DOHH2 (cell line): ENCODE data around the gene WDR27.

Experiments used
- H3F3A ChIP-seq: fragments of 200-600 bp; sonication (generic), shearing (Covaris generic); 2 replicates; pipeline ENCODE4 v1.6.0; 2016; ENCODE audit warnings: antibody characterized with exemption, mild to moderate bottlenecking; ENCODE audit not compliant: control insufficient read depth, insufficient read depth
- H3K27ac ChIP-seq: fragments of 200-600 bp; sonication (generic); 2 replicates; pipeline ENCODE4 v1.5.1; 2014; ENCODE audit warnings: low read depth, mild to moderate bottlenecking, low read length, moderate library complexity
- H3K27me3 ChIP-seq: fragments of 200-600 bp; sonication (generic); 2 replicates; pipeline ENCODE4 v1.6.1; 2014; ENCODE audit warnings: mild to moderate bottlenecking, low read length, mixed read lengths; ENCODE audit not compliant: control insufficient read depth
- H3K36me3 ChIP-seq: fragments of 200-600 bp; sonication (generic); 2 replicates; pipeline ENCODE4 v1.6.1; 2014; ENCODE audit warnings: mild to moderate bottlenecking, low read length, moderate library complexity, mixed read lengths; ENCODE audit not compliant: control insufficient read depth
- H3K4me1 ChIP-seq: fragments of 200-600 bp; sonication (generic); 2 replicates; pipeline ENCODE4 v1.6.1; 2014; ENCODE audit warnings: mild to moderate bottlenecking, low read length, mixed read lengths; ENCODE audit not compliant: control insufficient read depth
- H3K4me2 ChIP-seq: fragments of 200-600 bp; sonication (generic); 2 replicates; pipeline ENCODE4 v1.6.0; 2014; ENCODE audit warnings: mild to moderate bottlenecking, low read length, moderate library complexity
- H3K4me3 ChIP-seq: fragments of 200-600 bp; sonication (generic); 2 replicates; pipeline ENCODE4 v1.5.1; 2014; ENCODE audit warnings: mild to moderate bottlenecking, low read length, mixed read lengths
- H3K79me2 ChIP-seq: fragments of 200-600 bp; sonication (generic); 2 replicates; pipeline ENCODE4 v1.6.1; 2014; ENCODE audit warnings: mild to moderate bottlenecking, low read length, mixed read lengths; ENCODE audit not compliant: control insufficient read depth
- H3K9me2 ChIP-seq: fragments of 200-600 bp; sonication (generic); replicated peaks from 2 replicates; pipeline ENCODE4 v1.6.1; 2014; ENCODE audit warnings: mild to moderate bottlenecking, low read length, mixed read lengths; ENCODE audit not compliant: control insufficient read depth
- H3K9me3 ChIP-seq: fragments of 200-600 bp; sonication (generic); 2 replicates; pipeline ENCODE4 v1.6.1; 2014; ENCODE audit warnings: antibody characterized with exemption, low read length, mixed read lengths; ENCODE audit not compliant: control insufficient read depth, insufficient read depth
- H4K20me1 ChIP-seq: fragments of 200-600 bp; sonication (generic); 2 replicates; pipeline ENCODE4 v1.6.0; 2014; ENCODE audit warnings: low read depth, mild to moderate bottlenecking, antibody characterized with exemption, low read length, moderate library complexity; ENCODE audit not compliant: control insufficient read depth, insufficient read depth
- EZH2phosphoT487 ChIP-seq: fragments of 200-600 bp; sonication (generic); IDR thresholded peaks from 2 replicates; pipeline ENCODE4 v1.6.1; 2017; ENCODE audit warnings: borderline replicate concordance, mild to moderate bottlenecking, antibody characterized with exemption, low read length, moderate library complexity, mixed read lengths
- TF ChIP-seq, protein P1 (sequence below): fragments of 200-600 bp; sonication (generic); IDR thresholded peaks from one replicate; pipeline ENCODE4 v1.5.1; 2014; ENCODE audit warnings: antibody characterized with exemption, mild to moderate bottlenecking, low read depth, low read length; ENCODE audit not compliant: poor library complexity, severe bottlenecking

The WDR27 gene

DNA sequence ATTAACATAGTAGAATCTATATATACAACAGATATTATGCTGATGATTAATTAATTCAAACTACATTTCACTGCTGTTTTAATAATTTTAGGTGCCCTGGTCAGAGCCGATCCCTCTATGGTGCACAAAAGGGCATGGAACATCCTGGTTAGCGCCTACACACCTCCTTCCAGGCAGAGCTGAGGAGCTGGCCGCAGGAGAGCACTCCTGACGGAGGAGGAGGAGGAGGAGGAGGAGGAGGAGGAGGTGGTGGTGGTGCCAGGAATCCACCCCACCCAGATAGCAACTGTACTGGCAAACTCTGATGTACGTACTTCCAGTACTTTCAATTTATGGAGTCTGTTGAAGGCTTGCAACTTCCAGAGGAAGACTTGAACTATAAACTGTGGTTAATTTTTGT, 244.1 kb downstream of the WDR27 start:
- H3K79me2 ChIP-seq: no peaks in the 10 kb centered on the region
- H3K4me2 ChIP-seq: no peak overlapping the region
- H3K4me1 ChIP-seq: no peaks in the 10 kb centered on the region
- no peak overlapping the region for H3K4me3 ChIP-seq
- H3K36me3 ChIP-seq: no peaks in the 10 kb centered on the region
- TF ChIP-seq, protein P1, sequence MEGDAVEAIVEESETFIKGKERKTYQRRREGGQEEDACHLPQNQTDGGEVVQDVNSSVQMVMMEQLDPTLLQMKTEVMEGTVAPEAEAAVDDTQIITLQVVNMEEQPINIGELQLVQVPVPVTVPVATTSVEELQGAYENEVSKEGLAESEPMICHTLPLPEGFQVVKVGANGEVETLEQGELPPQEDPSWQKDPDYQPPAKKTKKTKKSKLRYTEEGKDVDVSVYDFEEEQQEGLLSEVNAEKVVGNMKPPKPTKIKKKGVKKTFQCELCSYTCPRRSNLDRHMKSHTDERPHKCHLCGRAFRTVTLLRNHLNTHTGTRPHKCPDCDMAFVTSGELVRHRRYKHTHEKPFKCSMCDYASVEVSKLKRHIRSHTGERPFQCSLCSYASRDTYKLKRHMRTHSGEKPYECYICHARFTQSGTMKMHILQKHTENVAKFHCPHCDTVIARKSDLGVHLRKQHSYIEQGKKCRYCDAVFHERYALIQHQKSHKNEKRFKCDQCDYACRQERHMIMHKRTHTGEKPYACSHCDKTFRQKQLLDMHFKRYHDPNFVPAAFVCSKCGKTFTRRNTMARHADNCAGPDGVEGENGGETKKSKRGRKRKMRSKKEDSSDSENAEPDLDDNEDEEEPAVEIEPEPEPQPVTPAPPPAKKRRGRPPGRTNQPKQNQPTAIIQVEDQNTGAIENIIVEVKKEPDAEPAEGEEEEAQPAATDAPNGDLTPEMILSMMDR: no peak
- TF ChIP-seq EZH2phosphoT487: no peak
- no peaks in the 10 kb centered on the region for H3K9me2 ChIP-seq
- H3K27me3 ChIP-seq: no peaks in the 10 kb centered on the region
- no peaks in the 10 kb centered on the region; the same call in 1 of the 2 replicates for H4K20me1 ChIP-seq
- H3K27ac ChIP-seq: no peak overlapping the region
- no peaks in the 10 kb centered on the region for H3K9me3 ChIP-seq
- no peaks in the 10 kb centered on the region for H3F3A ChIP-seq

- H3K4me3 ChIP-seq: no peak overlapping the region
- H3K4me1 ChIP-seq: no peaks in the 10 kb centered on the region
- TF ChIP-seq, protein P1: no peak
- TF ChIP-seq EZH2phosphoT487: no peak
- H3K9me3 ChIP-seq: no peaks in the 10 kb centered on the region
- H3K4me2 ChIP-seq: no peak overlapping the region
- H4K20me1 ChIP-seq: no peaks in the 10 kb centered on the region
- H3K27me3 ChIP-seq: no peaks in the 10 kb centered on the region
- H3K79me2 ChIP-seq: no peaks in the 10 kb centered on the region
- no peaks in the 10 kb centered on the region for H3K36me3 ChIP-seq
- H3K9me2 ChIP-seq: no peaks in the 10 kb centered on the region
- H3K27ac ChIP-seq: no peak overlapping the region
- H3F3A ChIP-seq: no peaks in the 10 kb centered on the region
These were observed 245.0 kb downstream of the WDR27 start for GRCh38 chr6:169456840-169457239.

GRCh38 chr6:169455470-169455869, 246.4 kb downstream of the WDR27 start:
- H3K36me3 ChIP-seq: no peaks in the 10 kb centered on the region
- no peak for TF ChIP-seq EZH2phosphoT487
- TF ChIP-seq, protein P1: no peak
- no peak overlapping the region for H3K27ac ChIP-seq
- H3K4me2 ChIP-seq: no peak overlapping the region
- no peaks in the 10 kb centered on the region for H4K20me1 ChIP-seq
- no peaks in the 10 kb centered on the region for H3K4me1 ChIP-seq
- H3K79me2 ChIP-seq: no peaks in the 10 kb centered on the region
- H3K4me3 ChIP-seq: no peak overlapping the region
- H3K27me3 ChIP-seq: no peaks in the 10 kb centered on the region
- H3K9me3 ChIP-seq: no peaks in the 10 kb centered on the region
- no peaks in the 10 kb centered on the region for H3K9me2 ChIP-seq
- no peaks in the 10 kb centered on the region for H3F3A ChIP-seq

DNA sequence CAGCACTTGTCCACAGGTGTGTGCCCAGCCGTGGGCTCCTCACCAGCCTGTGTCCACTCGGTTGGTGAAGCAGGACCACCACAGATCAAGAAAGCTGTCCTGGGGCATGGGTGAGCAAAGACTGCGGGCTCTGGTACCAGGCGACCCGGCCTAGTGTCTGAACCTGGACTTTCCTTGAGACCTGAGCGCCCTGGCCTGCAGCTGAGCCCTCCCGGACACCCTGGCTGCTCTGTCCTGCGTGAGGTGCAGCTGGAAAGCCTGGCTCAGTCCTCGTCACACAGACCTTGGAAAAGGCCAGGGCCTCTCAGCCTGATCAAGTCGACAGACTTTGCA, 247.0 kb downstream of the WDR27 start:
- TF ChIP-seq, protein P1: no peak
- no peak for TF ChIP-seq EZH2phosphoT487
- no peaks in the 10 kb centered on the region for H3K9me2 ChIP-seq
- H3K27ac ChIP-seq: no peak overlapping the region
- no peak overlapping the region for H3K4me3 ChIP-seq
- H3K27me3 ChIP-seq: no peaks in the 10 kb centered on the region
- no peaks in the 10 kb centered on the region for H3F3A ChIP-seq
- H3K79me2 ChIP-seq: no peaks in the 10 kb centered on the region
- H4K20me1 ChIP-seq: no peaks in the 10 kb centered on the region
- no peaks in the 10 kb centered on the region for H3K9me3 ChIP-seq
- H3K4me1 ChIP-seq: no peaks in the 10 kb centered on the region
- H3K4me2 ChIP-seq: no peak overlapping the region
- no peaks in the 10 kb centered on the region for H3K36me3 ChIP-seq
